MV-4-11 (cell line): ENCODE measurements around the gene UQCR10.

Experiments
- DNase-seq: peaks from one replicate; lab custom pipeline; 2025; lab: John Stamatoyannopoulos, UW

Gene UQCR10

GRCh38 chr22:29798318-29798717, 31.1 kb downstream of the UQCR10 start:
- DNase-seq, result peak; percentile 75

- no peak for DNase-seq
Observed at GRCh38 chr22:29798801-29799200, 31.6 kb downstream of the UQCR10 start.

DNA sequence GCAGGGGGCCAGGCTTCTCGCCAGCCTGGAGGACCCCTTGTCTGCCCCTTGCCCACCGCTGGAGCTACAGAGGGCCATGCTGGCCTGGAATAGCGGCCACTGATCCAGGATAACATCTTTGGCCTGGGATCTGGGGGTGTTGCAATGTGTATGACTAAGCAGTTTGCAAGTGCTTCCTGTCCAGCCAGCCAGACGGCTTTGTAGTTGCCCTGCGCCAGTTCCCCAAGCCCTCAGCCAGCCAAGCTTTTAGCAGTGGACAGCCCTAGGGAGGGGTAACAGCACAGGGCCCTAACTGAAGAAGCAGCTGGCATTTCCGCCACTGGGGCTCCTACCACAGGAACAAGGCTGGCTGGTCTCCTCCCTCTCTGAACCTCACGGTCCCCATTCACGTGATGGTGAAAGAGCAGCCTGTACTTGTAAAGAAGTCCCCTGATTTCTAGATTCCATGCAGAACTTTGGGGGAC, 32.1 kb downstream of the UQCR10 start:
- DNase-seq, result peak; percentile 98

DNA sequence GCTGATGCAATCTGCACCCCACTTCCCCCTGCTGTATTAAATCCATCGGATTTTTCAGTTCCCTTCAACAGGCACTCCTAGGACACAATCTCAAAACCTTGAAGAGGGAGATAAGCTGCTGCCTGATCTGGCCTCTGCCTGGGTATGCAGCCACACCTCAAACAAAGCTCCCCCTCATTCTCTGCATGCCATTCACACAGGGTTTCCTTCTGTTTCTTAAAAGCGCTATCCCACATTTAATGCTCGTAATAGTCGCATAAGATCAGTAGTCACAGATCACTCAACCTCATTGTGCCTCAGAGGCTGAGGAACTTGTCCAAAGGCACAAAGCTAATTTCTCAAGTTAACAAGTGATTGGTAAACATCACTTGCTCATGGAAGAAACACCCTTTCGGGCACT, 34.0 kb downstream of the UQCR10 start:
- peak; percentile 7 for DNase-seq

DNA sequence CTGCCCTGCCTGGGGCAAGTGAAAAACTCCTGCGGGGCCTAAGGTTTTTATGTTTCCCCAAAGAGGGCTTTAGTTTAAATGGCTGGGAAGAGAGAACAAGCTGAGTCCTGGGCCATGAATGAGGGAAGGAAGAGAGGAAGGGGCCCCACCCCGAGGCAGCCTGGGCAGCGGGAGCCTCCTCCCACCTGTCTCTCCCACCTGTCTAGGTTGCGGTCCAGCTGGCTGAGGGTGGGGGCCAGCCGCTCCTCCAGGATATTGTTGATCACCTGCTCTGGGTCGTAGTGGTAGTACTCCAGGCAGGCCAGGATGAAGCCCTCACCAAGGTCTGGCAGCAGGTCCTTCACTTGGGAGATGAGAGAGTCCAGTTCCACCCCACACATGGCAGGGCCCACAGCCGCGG, 34.6 kb downstream of the UQCR10 start:
- DNase-seq, result no peak

GRCh38 chr22:29803190-29803589, 36.0 kb downstream of the UQCR10 start:
- DNase-seq, result no peak

DNA sequence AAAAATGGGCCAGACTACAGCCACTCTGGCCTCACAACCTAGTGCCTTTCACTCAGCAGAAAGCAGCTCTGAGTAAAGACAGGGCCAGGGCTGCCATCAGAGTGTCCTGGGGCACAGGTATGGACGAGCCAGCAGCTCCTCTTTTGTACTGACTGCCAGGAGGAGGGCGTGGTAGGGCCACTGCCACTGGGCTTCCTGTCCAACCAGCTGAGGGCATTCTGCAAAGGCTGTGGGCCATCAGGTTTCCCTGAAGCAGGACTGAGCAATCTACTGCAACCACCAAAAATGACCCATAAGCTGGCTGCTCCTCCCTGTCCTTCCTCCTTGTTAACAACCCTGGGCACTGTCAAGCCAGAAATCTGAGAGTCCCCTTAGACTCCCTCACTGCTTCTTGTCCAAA, 37.8 kb downstream of the UQCR10 start:
- DNase-seq, result no peak

DNA sequence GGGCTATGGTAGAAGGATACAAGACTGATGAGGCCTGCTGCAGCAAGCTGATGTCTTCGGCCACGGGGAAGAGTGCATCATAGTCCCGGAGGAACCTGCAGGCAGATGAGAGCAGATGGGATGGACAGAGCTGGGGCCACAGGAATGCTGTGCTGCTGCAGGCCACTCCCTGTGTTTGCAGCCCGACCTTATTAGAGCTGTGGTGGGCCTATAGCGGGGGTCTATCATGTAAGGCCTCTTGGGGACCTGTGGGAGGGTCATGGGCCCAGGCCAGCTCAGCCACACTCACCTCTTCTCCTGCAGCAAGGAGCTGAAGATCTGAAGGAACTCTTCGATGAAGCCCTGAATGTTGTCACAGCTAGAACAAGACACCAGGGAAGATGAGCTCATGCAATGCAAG, 39.0 kb downstream of the UQCR10 start:
- DNase-seq, result no peak

DNA sequence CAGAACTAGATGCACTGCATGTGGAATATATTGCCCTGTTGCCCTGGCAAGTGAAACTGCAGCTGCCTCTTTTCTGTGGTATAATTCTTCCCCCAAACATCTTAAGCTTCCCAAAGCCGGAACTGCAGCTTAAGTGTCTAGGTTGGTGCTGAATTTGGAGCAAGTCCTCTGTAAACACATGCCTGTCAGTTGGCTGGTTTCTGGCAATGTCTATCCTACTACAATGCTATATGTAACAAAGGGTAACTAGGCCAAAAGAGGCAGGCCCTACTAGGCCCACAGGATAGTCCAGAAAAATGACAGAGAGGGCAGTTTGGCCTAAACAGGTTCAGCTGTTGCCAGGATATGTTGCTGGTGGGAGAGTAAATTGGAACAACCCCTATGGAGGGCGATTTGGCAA, 43.0 kb downstream of the UQCR10 start:
- peak; percentile 55 for DNase-seq

- peak; percentile 44 for DNase-seq
Observed at GRCh38 chr22:29811377-29811776, 44.2 kb downstream of the UQCR10 start.

- DNase-seq, result no peak
Observed at GRCh38 chr22:29813126-29813525, 46.0 kb downstream of the UQCR10 start.

- peak; percentile 47 for DNase-seq
Observed at GRCh38 chr22:29813563-29813962, 46.4 kb downstream of the UQCR10 start.

- DNase-seq, result no peak
Observed at GRCh38 chr22:29814003-29814402, 46.8 kb downstream of the UQCR10 start.

DNA sequence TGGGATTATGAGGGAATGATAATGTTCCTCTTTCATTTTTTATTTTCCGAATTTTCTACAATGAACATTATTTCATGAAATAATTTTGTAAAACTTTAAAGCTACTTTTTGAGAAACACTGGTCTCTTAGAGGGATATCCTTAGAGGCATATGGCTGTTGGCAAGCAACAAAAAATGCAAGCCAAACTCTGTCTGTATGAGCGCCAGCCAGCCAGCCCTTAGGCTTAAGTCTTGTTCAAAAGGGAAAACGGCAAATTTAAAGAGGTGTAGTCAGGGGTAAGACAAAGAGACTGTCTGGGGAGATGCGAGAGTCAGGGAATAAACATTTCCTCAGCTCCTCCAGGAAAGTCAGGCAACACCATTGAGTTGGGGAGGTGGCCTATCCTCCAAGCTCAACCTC, 48.4 kb downstream of the UQCR10 start:
- no peak for DNase-seq

GRCh38 chr22:29816128-29816527, 49.0 kb downstream of the UQCR10 start:
- DNase-seq, result no peak

- no peak for DNase-seq
Observed at GRCh38 chr22:29816539-29816938, 49.4 kb downstream of the UQCR10 start.

DNA sequence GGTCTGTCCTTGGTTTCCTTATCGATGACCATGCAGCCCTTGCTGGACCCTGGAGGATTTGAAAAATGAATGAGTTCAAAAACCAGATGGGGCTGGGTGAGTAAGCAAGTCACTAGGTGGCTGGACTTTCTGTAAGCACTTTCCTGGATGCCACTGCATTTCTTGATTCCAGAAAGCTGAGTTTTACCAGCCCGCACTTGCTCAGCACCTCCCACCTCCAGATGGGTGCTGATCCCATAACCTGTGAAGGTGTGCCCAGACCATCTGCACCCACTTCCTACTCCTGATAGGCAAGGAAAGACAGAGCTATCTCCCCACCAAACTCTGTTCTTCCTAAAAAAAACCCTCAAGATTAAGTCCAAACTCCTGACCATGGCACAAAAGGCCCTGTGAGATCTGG, 49.8 kb downstream of the UQCR10 start:
- DNase-seq, result no peak

GRCh38 chr22:29817724-29818123, 50.6 kb downstream of the UQCR10 start:
- DNase-seq, result no peak

GRCh38 chr22:29819501-29819900, 52.3 kb downstream of the UQCR10 start:
- DNase-seq, result no peak
